IMR-90 (cell line): ENCODE measurements around the gene EVX1. TPM values are rescaled to one million over a fixed set of nuclear protein-coding genes. Genes with fewer than 3 reads are reported as not detected.

Experiments used
- ATAC-seq: fragments of 200-7000 bp; cut with Tn5 transposase; 2 replicates; pipeline ENCODE4 v1.9.1; 2020; ENCODE audit warnings: low read depth, mild to moderate bottlenecking, moderate library complexity
- BruUV-seq: library from RNA; stranded (reverse); fragments of 400-500 nt; replicated peaks from 2 replicates; lab custom pipeline; 2021; lab: Mats Ljungman, UMichigan
- CTCF ChIA-PET: fragments of 300-600 bp; formaldehyde crosslinking; extraction: SDS; loops from one replicate; lab custom pipeline; 2021; ENCODE audit warnings: antibody characterized with exemption; lab: Yijun Ruan, JAX
- POLR2A ChIA-PET: fragments of 300-600 bp; sonication (Branson Sonifier 250); formaldehyde crosslinking; loops from one replicate; lab custom pipeline; 2022; ENCODE audit warnings: antibody characterized with exemption; ENCODE audit not compliant: unreplicated experiment; lab: Charles Lee
- DNase-seq: peaks from one replicate; pipeline ENCODE4 v3.0.0; 2013
- H2AFZ ChIP-seq: replicated peaks from 2 replicates; pipeline ENCODE3; 2013; ENCODE audit warnings: low read length, mild to moderate bottlenecking; ENCODE audit not compliant: poor library complexity
- H2AK5ac ChIP-seq: 2 replicates; pipeline ENCODE4 v1.6.1; 2013; ENCODE audit warnings: low read depth, low read length, inconsistent platforms
- H2AK9ac ChIP-seq: replicated peaks from 2 replicates; pipeline ENCODE3; 2013; ENCODE audit warnings: mild to moderate bottlenecking, low read depth, low read length, moderate library complexity; ENCODE audit not compliant: poor library complexity
- H2BK120ac ChIP-seq: 2 replicates; pipeline ENCODE4 v1.6.1; 2013; ENCODE audit warnings: low read depth, low read length, inconsistent platforms
- H2BK15ac ChIP-seq: 3 replicates; pipeline ENCODE4 v1.6.1; 2013; ENCODE audit warnings: low read depth, low read length, inconsistent platforms
- H2BK20ac ChIP-seq: 2 replicates; pipeline ENCODE4 v1.6.1; 2013; ENCODE audit warnings: low read depth, mild to moderate bottlenecking, inconsistent platforms, low read length, moderate library complexity
- H2BK5ac ChIP-seq: 2 replicates; pipeline ENCODE4 v1.6.1; 2013; ENCODE audit warnings: mild to moderate bottlenecking, low read depth, low read length, inconsistent platforms; ENCODE audit not compliant: poor library complexity, severe bottlenecking
- H3K14ac ChIP-seq: replicated peaks from 2 replicates; pipeline ENCODE4 v1.6.1; 2013; ENCODE audit warnings: low read depth, low read length, inconsistent platforms
- H3K18ac ChIP-seq: 2 replicates; pipeline ENCODE4 v1.6.1; 2013; ENCODE audit warnings: low read depth, low read length, control low read depth
- H3K23ac ChIP-seq: 2 replicates; pipeline ENCODE4 v1.6.1; 2013; ENCODE audit warnings: low read depth, low read length, inconsistent platforms
- H3K27ac ChIP-seq: 2 replicates; pipeline ENCODE4 v1.5.1; 2013; ENCODE audit warnings: mild to moderate bottlenecking, control low read depth, low read length; ENCODE audit not compliant: insufficient read depth
- H3K27me3 ChIP-seq: 2 replicates; pipeline ENCODE4 v1.6.1; 2013; ENCODE audit warnings: low read length; ENCODE audit not compliant: control insufficient read depth, insufficient read depth
- H3K36me3 ChIP-seq: 2 replicates; pipeline ENCODE4 v1.6.1; 2013; ENCODE audit warnings: low read length, mixed read lengths; ENCODE audit not compliant: control insufficient read depth, insufficient read depth
- H3K4ac ChIP-seq: 2 replicates; pipeline ENCODE4 v1.6.1; 2013; ENCODE audit warnings: low read depth, low read length, inconsistent platforms
- H3K4me1 ChIP-seq: 2 replicates; pipeline ENCODE4 v1.6.1; 2013; ENCODE audit warnings: low read length, mixed read lengths; ENCODE audit not compliant: control insufficient read depth, insufficient read depth
- H3K4me2 ChIP-seq: 2 replicates; pipeline ENCODE4 v1.6.1; 2013; ENCODE audit warnings: low read depth, mild to moderate bottlenecking, control low read depth, low read length, moderate library complexity
- H3K4me3 ChIP-seq: 2 replicates; pipeline ENCODE4 v1.5.1; 2013; ENCODE audit warnings: low read depth, mild to moderate bottlenecking, control low read depth, low read length, moderate library complexity; ENCODE audit not compliant: insufficient read depth
- H3K56ac ChIP-seq: 2 replicates; pipeline ENCODE4 v1.6.1; 2013; ENCODE audit warnings: low read length, inconsistent platforms; ENCODE audit not compliant: insufficient read depth; ENCODE audit errors: extremely low read depth
- H3K79me1 ChIP-seq, 2 experiments: 2 replicates each; pipeline ENCODE4 v1.6.1; 2013; ENCODE audit warnings: low read length in 2 of 2, inconsistent platforms in 1 of 2, low read depth in 1 of 2
- H3K9ac ChIP-seq: 2 replicates; pipeline ENCODE4 v1.6.1; 2013; ENCODE audit warnings: low read depth, low read length, control low read depth
- H3K9me1 ChIP-seq: 2 replicates; pipeline ENCODE4 v1.6.1; 2013; ENCODE audit warnings: low read length, inconsistent platforms; ENCODE audit not compliant: insufficient read depth
- H3K9me3 ChIP-seq: 2 replicates; pipeline ENCODE4 v1.6.1; 2013; ENCODE audit warnings: low read length; ENCODE audit not compliant: control insufficient read depth, insufficient read depth
- H4K20me1 ChIP-seq: 2 replicates; pipeline ENCODE4 v1.6.1; 2013; ENCODE audit warnings: low read length, inconsistent platforms; ENCODE audit not compliant: insufficient read depth
- H4K5ac ChIP-seq: 2 replicates; pipeline ENCODE4 v1.6.1; 2013; ENCODE audit warnings: mild to moderate bottlenecking, low read depth, low read length, control low read depth
- H4K8ac ChIP-seq, 2 experiments: 2 replicates each; pipeline ENCODE4 v1.6.1; 2013; ENCODE audit warnings: low read depth in 2 of 2, low read length in 2 of 2, control low read depth in 1 of 2, inconsistent platforms in 1 of 2
- H4K91ac ChIP-seq: 2 replicates; pipeline ENCODE4 v1.6.1; 2013; ENCODE audit warnings: low read depth, low read length, inconsistent platforms; ENCODE audit not compliant: insufficient read depth
- BHLHE40 ChIP-seq: fragments of 150-350 bp; IDR thresholded peaks from 2 replicates; pipeline ENCODE4 v1.6.1; 2016; ENCODE audit warnings: mild to moderate bottlenecking, low read depth, low read length
- CEBPB ChIP-seq: IDR thresholded peaks from 2 replicates; pipeline ENCODE4 v1.6.1; 2012; ENCODE audit warnings: low read depth, low read length, improper control_type of control experiment
- CHD1 ChIP-seq: IDR thresholded peaks from 2 replicates; pipeline ENCODE4 v1.6.1; 2012; ENCODE audit warnings: low read depth, low read length, improper control_type of control experiment
- CTCF ChIP-seq: conservative IDR thresholded peaks from 2 replicates; pipeline ENCODE4 v1.5.1; 2012; ENCODE audit warnings: mild to moderate bottlenecking, low read depth, low read length, improper control_type of control experiment
- ELK1 ChIP-seq: fragments of 150-350 bp; IDR thresholded peaks from 2 replicates; pipeline ENCODE4 v1.6.1; 2016; ENCODE audit warnings: low read depth, mild to moderate bottlenecking, low read length, moderate library complexity, borderline replicate concordance
- FOS ChIP-seq: fragments of 150-350 bp; IDR thresholded peaks from 2 replicates; pipeline ENCODE4 v1.6.1; 2016; ENCODE audit warnings: low read depth, low read length
- MAFK ChIP-seq: IDR thresholded peaks from 2 replicates; pipeline ENCODE4 v1.6.1; 2012; ENCODE audit warnings: low read depth, low read length, improper control_type of control experiment
- MAZ ChIP-seq: IDR thresholded peaks from 2 replicates; pipeline ENCODE4 v1.6.1; 2012; ENCODE audit warnings: low read depth, mild to moderate bottlenecking, low read length, improper control_type of control experiment, moderate library complexity, borderline replicate concordance
- MXI1 ChIP-seq: IDR thresholded peaks from 2 replicates; pipeline ENCODE4 v1.6.1; 2012; ENCODE audit warnings: low read depth, mild to moderate bottlenecking, low read length, moderate library complexity, borderline replicate concordance
- NFE2L2 ChIP-seq: fragments of 150-350 bp; IDR thresholded peaks from 2 replicates; pipeline ENCODE4 v1.6.1; 2016; ENCODE audit warnings: low read depth, mild to moderate bottlenecking, low read length
- POLR2A ChIP-seq: IDR thresholded peaks from 2 replicates; pipeline ENCODE4 v1.6.1; 2012; ENCODE audit warnings: mild to moderate bottlenecking, low read depth, low read length
- RAD21 ChIP-seq: IDR thresholded peaks from 2 replicates; pipeline ENCODE4 v1.6.1; 2012; ENCODE audit warnings: low read length, improper control_type of control experiment
- RCOR1 ChIP-seq: IDR thresholded peaks from 2 replicates; pipeline ENCODE4 v1.6.1; 2012; ENCODE audit warnings: mild to moderate bottlenecking, low read length, improper control_type of control experiment; ENCODE audit not compliant: insufficient replicate concordance
- RFX5 ChIP-seq: IDR thresholded peaks from 2 replicates; pipeline ENCODE4 v1.8.0; 2012; ENCODE audit warnings: low read depth, mild to moderate bottlenecking, low read length, moderate library complexity
- SMC3 ChIP-seq: fragments of 150-350 bp; IDR thresholded peaks from 2 replicates; pipeline ENCODE4 v1.6.1; 2016; ENCODE audit warnings: low read depth, mild to moderate bottlenecking, antibody characterized with exemption, low read length, moderate library complexity
- USF2 ChIP-seq: fragments of 150-350 bp; IDR thresholded peaks from 2 replicates; pipeline ENCODE4 v1.6.1; 2017; ENCODE audit warnings: mild to moderate bottlenecking, antibody characterized with exemption, low read length, low read depth
- WGBS, 2 experiments: methylation state at CpG; one replicate each; pipeline versions ENCODE4 v1.1.5 to v1.1.7; 2013; ENCODE audit warnings: missing lambda C conversion rate in 2 of 2; ENCODE audit not compliant: insufficient read length in 1 of 2; ENCODE audit errors: extremely low coverage in 2 of 2; 5-methylcytosine and 5-hydroxymethylcytosine counted together
- dilution Hi-C: fragments of 300-500 bp; cut with HindIII; formaldehyde crosslinking; loops from one replicate; pipeline ENCODE4 v1.14.3; 2018; ENCODE audit warnings: low sequenced_read_pairs; ENCODE audit not compliant: unreplicated experiment
- in situ Hi-C: fragments of 300-500 bp; cut with MboI; formaldehyde crosslinking; loops from 3 replicates; pipeline ENCODE4 v1.14.3; 2019; ENCODE audit warnings: low sequenced_read_pairs, inconsistent platforms, mixed read lengths
- intact Hi-C: fragments of 100-400 bp; cut with micrococcal nuclease; formaldehyde crosslinking; loops from 2 replicates; pipeline ENCODE4 v1.10.0; 2022
- polyA plus RNA-seq, 3 experiments: library from polyadenylated mRNA; depleted of rRNA; stranded (reverse); fragments of >200 nt; gene quantifications; 2 replicates each; pipeline ENCODE4 v1.2.3, GENCODE V29; 2012; ENCODE audit warnings: low replicate concordance in 1 of 3
- total RNA-seq: library from RNA; depleted of rRNA; stranded (reverse); fragments of >200 nt; gene quantifications from 2 replicates; pipeline ENCODE4 v1.2.3, GENCODE V29; 2012

EVX1 gene
- total and polyA plus RNA-seq, 2 of the 4 experiments (the other 2 are of a cell fraction): not detected

GRCh38 chr7:27242154-27242553, 448 bp upstream of the EVX1 start:
- dilution Hi-C loops: no loop called here

More at GRCh38 chr7:27242154-27242553, 448 bp upstream of the EVX1 start:
- in situ Hi-C loops (no loop called here), intact Hi-C loops (no loop called here)
- DNase-seq (no peak), ATAC-seq (no peak)
- Histone ChIP-seq H4K8ac (no peak overlapping the region), H3K4me1 (no peaks in the 10 kb centered on the region; the same call in 1 of the 2 replicates), H3K27ac (no peak overlapping the region), H3K36me3 (no peaks in the 10 kb centered on the region), H2BK120ac (no peak overlapping the region), H4K20me1 (no peaks in the 10 kb centered on the region), H3K9me1 (no peaks in the 10 kb centered on the region), H3K23ac (no peak overlapping the region), H3K56ac (no peak overlapping the region), H3K4ac (no peak overlapping the region), H3K4me3 (no peak overlapping the region), H3K79me1 (no peaks in the 10 kb centered on the region), H2AFZ (no peak overlapping the region), H3K14ac (no peak overlapping the region), H2BK15ac (no peak overlapping the region), H4K91ac (no peak overlapping the region), H2BK20ac (no peak overlapping the region), H3K4me2 (peak overlapping the region; percentile 53; the same call in 1 of the 2 replicates), H2BK5ac (no peak overlapping the region), H2AK5ac (no peak overlapping the region), H3K9me3 (peaks cover 22% of the 10 kb centered on the region; the same call in 1 of the 2 replicates), H4K5ac (no peak overlapping the region), H3K18ac (no peak overlapping the region), H3K27me3 (peaks cover 100% of the 10 kb centered on the region), H3K9ac (no peak overlapping the region), H2AK9ac (no peak overlapping the region)
- CTCF ChIA-PET: no interaction called here
- no TSS peak for BruUV-seq
- TF ChIP-seq RFX5 (no peak), NFE2L2 (no peak), MAZ (no peak), CEBPB (no peak), MAFK (no peak), SMC3 (no peak), USF2 (no peak), CHD1 (no peak), MXI1 (no peak), RCOR1 (no peak), POLR2A (no peak), FOS (no peak), BHLHE40 (no peak), RAD21 (no peak), CTCF (no peak), ELK1 (no peak)
- POLR2A ChIA-PET: no interaction called here
- WGBS, 2 experiments: 2% methylated on average over 11 of the region's 14 CpGs; no CpG with 5 or more reads in 1 of the 2 experiments
